ENCODE results near the gene C6orf141. TPM values are rescaled to one million over a fixed set of nuclear protein-coding genes. Genes with fewer than 3 reads are reported as not detected.

Gene C6orf141
- total RNA-seq, 1 experiment from 2014 or later = 60.9 TPM

- Mint-ChIP-seq H3K9me3 (ENCODE audit: low read depth, unreplicated experiment) (no peaks in the 10 kb centered on the region), H3K27me3 (ENCODE audit: unreplicated experiment) (no peaks in the 10 kb centered on the region), H3K27ac (ENCODE audit: unreplicated experiment) (no peak overlapping the region), H3K4me3 (ENCODE audit: low read depth, unreplicated experiment) (no peak overlapping the region), H3K4me1 (ENCODE audit: low read depth, unreplicated experiment) (no peaks in the 10 kb centered on the region), H3K36me3 (ENCODE audit: insufficient read depth, unreplicated experiment) (no peaks in the 10 kb centered on the region)
- TF ChIP-seq CTCF (IDR thresholded peaks at IDR 0.05; ENCODE audit: unreplicated experiment) = no peak
- no TSS peak for BruUV-seq (replicated peaks)
- DNase-seq = no peak
- intact Hi-C loops (cut with micrococcal nuclease; ENCODE audit: unreplicated experiment) = no loop called here
- CTCF ChIA-PET = no interaction called here
Observed at GRCh38 chr6:49523901-49524300, 26.6 kb upstream of the C6orf141 start.

DNA sequence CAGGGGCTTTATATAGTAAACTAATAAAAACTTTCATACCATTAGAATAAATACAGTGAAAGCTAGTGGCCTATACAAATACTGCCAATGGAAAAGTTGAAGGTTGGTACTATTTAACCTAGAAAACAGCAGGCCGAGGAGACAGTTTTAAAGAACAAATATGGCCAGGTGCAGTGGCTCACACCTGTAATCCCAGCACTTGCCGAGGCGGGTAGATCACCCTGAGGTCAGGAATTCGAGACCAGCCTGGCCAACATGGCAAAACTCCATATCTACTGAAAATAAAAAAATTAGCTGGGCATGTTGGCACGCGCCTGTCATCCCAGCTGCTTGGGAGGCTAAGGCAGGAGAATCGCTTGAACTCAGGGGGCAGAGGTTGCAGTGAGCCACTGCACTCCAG lies 25.9 kb upstream of the C6orf141 start:
- H3K4me3 Mint-ChIP-seq (ENCODE audit: low read depth, unreplicated experiment) = no peak overlapping the region
- intact Hi-C loops (cut with micrococcal nuclease; ENCODE audit: unreplicated experiment) = no loop called here
- H3K27me3 Mint-ChIP-seq (ENCODE audit: unreplicated experiment) = no peaks in the 10 kb centered on the region
- no peaks in the 10 kb centered on the region for H3K4me1 Mint-ChIP-seq (ENCODE audit: low read depth, unreplicated experiment)
- BruUV-seq (replicated peaks) = no TSS peak
- no peaks in the 10 kb centered on the region for H3K36me3 Mint-ChIP-seq (ENCODE audit: insufficient read depth, unreplicated experiment)
- H3K9me3 Mint-ChIP-seq (ENCODE audit: low read depth, unreplicated experiment) = no peaks in the 10 kb centered on the region
- no peak overlapping the region for H3K27ac Mint-ChIP-seq (ENCODE audit: unreplicated experiment)
- DNase-seq = no peak
- no peak for TF ChIP-seq CTCF (IDR thresholded peaks at IDR 0.05; ENCODE audit: unreplicated experiment)
- CTCF ChIA-PET = no interaction called here

GRCh38 chr6:49526598-49526997 lies 23.9 kb upstream of the C6orf141 start:
- intact Hi-C loops (cut with micrococcal nuclease; ENCODE audit: unreplicated experiment) = no loop called here
- no TSS peak for BruUV-seq (replicated peaks)
- Mint-ChIP-seq H3K27me3 (ENCODE audit: unreplicated experiment) (no peaks in the 10 kb centered on the region), H3K9me3 (ENCODE audit: low read depth, unreplicated experiment) (no peaks in the 10 kb centered on the region), H3K27ac (ENCODE audit: unreplicated experiment) (no peak overlapping the region), H3K36me3 (ENCODE audit: insufficient read depth, unreplicated experiment) (no peaks in the 10 kb centered on the region), H3K4me1 (ENCODE audit: low read depth, unreplicated experiment) (peaks cover 1% of the 10 kb centered on the region), H3K4me3 (ENCODE audit: low read depth, unreplicated experiment) (no peak overlapping the region)
- no peak for TF ChIP-seq CTCF (IDR thresholded peaks at IDR 0.05; ENCODE audit: unreplicated experiment)
- no peak for DNase-seq
- CTCF ChIA-PET = no interaction called here

- TF ChIP-seq CTCF (IDR thresholded peaks at IDR 0.05; ENCODE audit: unreplicated experiment) = no peak
- intact Hi-C loops (cut with micrococcal nuclease; ENCODE audit: unreplicated experiment) = no loop called here
- CTCF ChIA-PET = no interaction called here
- Mint-ChIP-seq H3K27me3 (ENCODE audit: unreplicated experiment) (no peaks in the 10 kb centered on the region), H3K4me3 (ENCODE audit: low read depth, unreplicated experiment) (no peak overlapping the region), H3K36me3 (ENCODE audit: insufficient read depth, unreplicated experiment) (no peaks in the 10 kb centered on the region), H3K9me3 (ENCODE audit: low read depth, unreplicated experiment) (no peaks in the 10 kb centered on the region), H3K4me1 (ENCODE audit: low read depth, unreplicated experiment) (peaks cover 9% of the 10 kb centered on the region), H3K27ac (ENCODE audit: unreplicated experiment) (no peak overlapping the region)
- no peak for DNase-seq
- BruUV-seq (replicated peaks) = no TSS peak
Observed at GRCh38 chr6:49527320-49527719, 23.1 kb upstream of the C6orf141 start.

Data from Calu3 (cell line).